Measurements from ENCODE around the gene DNMBP. TPM values are rescaled to one million over a fixed set of nuclear protein-coding genes. Genes with fewer than 3 reads are reported as not detected.

DNMBP gene
- total and polyA plus RNA-seq, 2 donors (not counting 3 experiments of a cell fraction or from before 2014, with no cell fraction given), result 32.0 to 53.4 TPM

GRCh38 chr10:100004805-100005510, 4.8 kb downstream of the DNMBP start:
- BruUV-seq (replicated peaks), result no TSS peak
- FAIRE-seq (no peak), DNase-seq (ENCODE audit: low read depth, low spot score) (peak; percentile 38)
- peaks cover 0 to 1% of the 10 kb centered on the region in 2 experiments for H3K36me3 ChIP-seq (ENCODE audit: control insufficient read depth in 2 of 2, extremely low read depth in 1 of 2, insufficient read depth in 2 of 2, low read length in 2 of 2)
- peak overlapping the region in 2 of 3 experiments; percentile 18 to 59 for H3K4me3 ChIP-seq (replicated peaks in 1 of 3; ENCODE audit: insufficient read depth in 1 of 3, low read depth in 1 of 3, low read length in 3 of 3)
- peak overlapping the region; percentile 65 for H3K9ac ChIP-seq (replicated peaks; ENCODE audit: extremely low read depth, insufficient read depth, low read length)
- peak overlapping the region; percentile 81 for H3K4me2 ChIP-seq (ENCODE audit: insufficient read depth, low read length)
- intact Hi-C loops (cut with micrococcal nuclease), result loop anchor here (1.0 to 5.0 kb wide), 2 partner anchors 28 to 223 kb away; partner anchors contain the start of gene ABCC2
- H4K20me1 ChIP-seq (replicated peaks; ENCODE audit: control insufficient read depth, extremely low read depth, insufficient read depth, low read length), result peaks cover 2% of the 10 kb centered on the region
- CTCF ChIA-PET, result interaction anchor here (0.5 to 3.7 kb wide), 12 partner anchors 9 to 226 kb away, joined by 3 to 29 read pairs (median 12); no protein-coding TSS in a partner anchor
- dilution Hi-C loops (cut with MboI; ENCODE audit: extremely low pct_ligation_motif_present, low sequenced_read_pairs), result no loop called here
- no peak overlapping the region for H2AFZ ChIP-seq (ENCODE audit: low read depth, low read length)
- no peaks in the 10 kb centered on the region for H3K27me3 ChIP-seq (ENCODE audit: control insufficient read depth in 2 of 2, insufficient read depth in 2 of 2, low read length in 2 of 2)
- peaks cover 57% of the 10 kb centered on the region for H3K4me1 ChIP-seq (ENCODE audit: control insufficient read depth, extremely low read depth, insufficient read depth, low read length)
- H3K79me2 ChIP-seq (ENCODE audit: control insufficient read depth, insufficient read depth, low read length), result peaks cover 85% of the 10 kb centered on the region
- POLR2A ChIA-PET, result interaction anchor here (0.9 to 3.1 kb wide), 4 partner anchors 8 to 91 kb away, joined by 5 to 19 read pairs (median 8); no protein-coding TSS in a partner anchor
- peak overlapping the region; percentile 83 for H3K27ac ChIP-seq (ENCODE audit: insufficient read depth, low read depth, low read length)
- H3K9me1 ChIP-seq (replicated peaks; ENCODE audit: control insufficient read depth, extremely low read depth, insufficient read depth, low read length), result no peaks in the 10 kb centered on the region
- H3K9me3 ChIP-seq (replicated peaks; ENCODE audit: control insufficient read depth, insufficient read depth, low read length), result no peaks in the 10 kb centered on the region
- TF ChIP-seq CTCF (IDR thresholded peaks at IDR 0.05; ENCODE audit: extremely low read depth in 1 of 2, insufficient read depth in 1 of 2, low read depth in 1 of 2, low read length in 2 of 2), result no peak
- no peak for TF ChIP-seq POLR2A (IDR thresholded peaks at IDR 0.05; ENCODE audit: low read depth, low read length)
- no peak for TF ChIP-seq MAX (IDR thresholded peaks at IDR 0.05; ENCODE audit: insufficient read depth, insufficient read length)
- no peak for TF ChIP-seq MYC (IDR thresholded peaks at IDR 0.05; ENCODE audit: low read depth, low read length)
- no peak for TF ChIP-seq JUN (IDR thresholded peaks at IDR 0.05; ENCODE audit: borderline replicate concordance, insufficient read depth, insufficient read length, low read depth)
- TF ChIP-seq GATA2 (IDR thresholded peaks at IDR 0.05; ENCODE audit: insufficient read depth, insufficient read length, low read depth, low read length), result no peak
- no peak for TF ChIP-seq FOS (IDR thresholded peaks at IDR 0.05; ENCODE audit: borderline replicate concordance, insufficient read depth, low read length)
- TF ChIP-seq EZH2 (IDR thresholded peaks at IDR 0.05; ENCODE audit: borderline replicate concordance, low read depth, low read length, severe bottlenecking), result no peak
- no peak for TF ChIP-seq POLR2AphosphoS5 (IDR thresholded peaks at IDR 0.05; ENCODE audit: insufficient read depth, low read depth, low read length)

Measured in endothelial cell of umbilical vein (primary cell).